HG02678 (cell line): ENCODE measurements around the gene ZDHHC16.
"Not testable (repeated sequence)": the region's sequence is repeated elsewhere in the genome, so short reads cannot be mapped to it uniquely, and the experiment has no call there.

ENCODE experiments used
- ATAC-seq: cut with Tn5 transposase; IDR thresholded peaks from one replicate; pipeline ENCODE4 v1.9.1; 2021; ENCODE audit warnings: mild to moderate bottlenecking, moderate library complexity; ENCODE audit not compliant: unreplicated experiment

The ZDHHC16 gene

DNA sequence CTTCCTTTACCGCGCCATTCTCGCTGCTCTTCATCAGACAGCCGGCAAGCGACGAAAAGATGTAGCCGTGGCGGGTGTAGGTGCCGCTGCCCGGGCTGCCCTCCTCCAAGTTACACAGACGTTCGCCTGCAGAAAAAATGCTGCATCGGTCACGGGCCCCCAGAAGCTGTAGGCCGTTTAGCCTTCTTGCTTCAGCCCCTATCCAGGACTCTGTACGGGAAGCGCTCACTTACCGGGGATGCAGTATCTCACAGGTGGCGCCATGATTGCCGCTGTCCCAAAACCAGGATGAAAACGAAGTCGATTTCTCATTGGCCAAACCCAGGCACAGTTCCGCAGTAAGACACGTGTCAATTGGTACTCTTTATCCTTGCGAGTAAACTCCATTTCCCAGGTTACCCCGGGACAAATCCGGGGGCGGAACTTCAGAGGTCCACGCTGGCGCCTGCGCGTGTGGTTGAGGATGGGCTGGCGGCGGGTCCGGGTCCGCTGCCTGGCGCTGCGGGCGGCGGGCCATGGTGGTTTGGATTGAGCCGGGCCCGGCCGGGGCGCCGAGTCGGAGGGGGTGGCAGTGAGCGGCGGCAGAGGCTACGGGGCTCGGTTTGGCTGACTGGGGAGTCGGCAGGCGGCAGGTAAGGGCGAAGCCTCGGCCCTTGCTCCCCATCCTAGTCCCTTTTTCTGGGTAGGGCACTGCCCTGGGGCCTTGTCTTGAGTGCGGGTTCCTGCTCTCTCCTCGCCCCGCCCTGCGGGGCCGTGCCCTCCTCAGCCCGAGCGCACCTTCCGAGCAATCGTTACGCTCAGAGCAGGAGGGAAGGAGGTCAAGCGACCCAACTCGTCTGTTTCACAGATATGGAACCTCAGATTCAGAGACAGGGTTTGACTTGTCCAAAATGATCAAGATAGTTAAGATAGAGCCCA lies at the start of gene ZDHHC16, which contains the start of gene EXOSC1:
ZDHHC16 (plus strand) TSS at position 454 of the 918 bp plus-strand sequence. CDS start 5,501 bp downstream, outside the sequence.
EXOSC1 (minus strand) TSS at position 285 of the 918 bp plus-strand sequence; CDS start at position 264, 21 bp downstream.
- peak; percentile 95 for ATAC-seq

DNA sequence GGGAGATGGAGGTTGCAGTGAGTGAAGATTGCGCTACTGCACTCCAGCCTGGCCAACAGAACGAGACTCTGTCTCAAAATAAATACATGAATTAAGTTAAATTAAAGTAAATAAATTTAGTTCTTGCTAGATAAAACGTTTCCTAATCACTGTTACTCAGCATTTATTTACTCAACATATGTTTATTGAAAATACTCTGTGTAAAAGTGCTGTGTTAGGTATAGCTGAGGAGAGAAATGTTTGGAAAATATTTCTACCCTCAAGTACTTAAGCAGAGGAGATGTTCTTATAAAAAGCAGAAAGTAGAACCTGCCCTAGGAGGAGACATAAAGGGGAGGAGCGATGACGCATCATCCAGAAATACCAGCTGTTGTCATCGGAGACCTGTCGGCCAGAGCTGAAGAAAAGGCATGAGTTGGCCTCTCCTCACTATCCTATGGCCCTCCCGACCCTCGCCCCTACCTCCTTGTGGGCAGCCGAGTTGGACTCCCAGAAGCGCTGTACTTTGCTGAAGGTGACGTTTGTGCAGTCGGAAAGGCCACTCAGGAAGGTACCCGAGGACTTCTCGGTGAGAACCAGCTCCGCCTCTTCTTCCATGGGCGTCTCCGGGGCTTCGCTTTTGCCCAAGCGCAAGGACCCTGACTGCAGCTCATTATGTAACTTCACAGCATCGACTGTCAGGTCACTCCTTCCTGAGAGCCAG lies 46.0 kb upstream of the ZDHHC16 start:
- ATAC-seq = no peak

DNA sequence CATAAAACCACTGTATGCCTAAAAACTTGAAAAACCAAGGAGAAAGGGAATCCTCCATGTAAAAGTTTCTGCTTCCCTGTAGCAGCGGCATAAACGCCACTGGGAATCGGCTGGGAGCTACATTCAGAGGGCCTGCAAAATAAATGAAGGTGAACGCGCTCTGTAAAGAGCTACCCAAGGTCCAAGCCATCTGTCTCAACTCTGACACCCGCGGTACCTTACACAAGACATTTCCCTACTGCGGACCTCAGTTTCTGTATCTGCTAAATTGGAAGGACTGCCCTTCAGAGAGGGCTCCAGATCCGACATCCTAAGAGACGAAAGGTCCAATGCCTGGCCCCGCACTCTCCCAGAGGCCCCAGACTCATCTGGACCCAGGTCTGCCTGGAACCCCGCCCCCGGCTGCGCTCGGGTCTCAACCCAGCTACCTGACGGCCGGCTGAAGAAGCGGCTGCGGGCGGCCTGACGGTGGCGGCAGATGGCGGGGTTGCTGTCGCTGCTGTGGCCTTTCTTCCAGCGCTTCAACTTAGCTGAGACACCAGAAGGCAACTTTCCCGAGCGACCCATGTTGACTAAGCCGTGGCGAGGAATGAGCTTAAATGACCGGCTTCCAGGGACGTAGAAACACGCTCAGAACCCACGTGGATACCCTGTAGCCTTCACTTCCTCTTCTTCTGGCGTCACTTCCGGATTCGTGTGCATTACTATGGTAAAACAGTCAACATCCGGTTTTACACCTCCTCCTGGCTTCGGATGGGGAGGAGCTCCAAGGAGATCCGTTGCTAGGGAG lies 45.1 kb upstream of the ZDHHC16 start, which contains the start of gene RRP12:
RRP12 (minus strand) TSS at position 676 of the 790 bp plus-strand sequence; CDS start at position 567, 109 bp downstream.
- peak; percentile 99 for ATAC-seq

DNA sequence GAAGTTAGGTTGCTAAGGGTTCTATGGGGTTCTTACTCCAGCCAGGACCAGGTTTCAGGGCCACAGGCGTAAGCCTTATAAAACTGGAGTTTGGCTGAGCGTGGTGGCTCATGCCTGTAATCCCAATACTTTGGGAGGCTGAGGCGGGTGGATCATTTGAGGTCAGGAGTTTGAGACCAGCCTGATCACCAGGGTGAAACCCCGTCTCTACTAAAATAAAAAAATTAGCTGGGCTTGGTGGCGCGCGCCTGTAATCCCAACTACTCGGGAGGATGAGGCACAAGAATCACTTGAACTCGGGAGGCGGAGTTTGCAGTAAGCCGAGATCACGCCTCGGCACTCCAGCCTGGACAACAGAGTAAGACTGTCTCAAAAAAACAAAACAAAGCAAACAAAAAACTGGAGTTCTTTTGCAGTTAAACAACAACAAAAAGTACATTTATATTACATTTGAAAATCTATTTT lies 44.5 kb upstream of the ZDHHC16 start:
- ATAC-seq = no peak

DNA sequence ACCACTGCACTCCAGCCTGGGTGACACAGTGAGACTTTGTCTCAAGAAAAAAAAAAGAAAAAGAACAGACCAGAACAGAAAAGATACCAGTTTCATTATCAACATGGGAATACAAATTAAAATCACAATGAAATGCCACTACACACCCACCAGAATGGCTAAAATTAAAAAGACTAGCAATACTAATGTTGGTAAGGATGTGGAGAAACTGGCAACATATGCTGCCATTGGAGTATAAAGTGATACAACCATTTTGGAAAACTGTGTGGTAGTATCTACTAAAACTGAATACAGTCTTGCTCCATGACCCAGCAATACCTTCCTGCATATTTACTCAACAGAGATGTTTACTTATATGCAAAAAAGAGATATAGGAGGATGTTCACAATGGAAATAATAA lies 41.9 kb upstream of the ZDHHC16 start:
- no peak for ATAC-seq

DNA sequence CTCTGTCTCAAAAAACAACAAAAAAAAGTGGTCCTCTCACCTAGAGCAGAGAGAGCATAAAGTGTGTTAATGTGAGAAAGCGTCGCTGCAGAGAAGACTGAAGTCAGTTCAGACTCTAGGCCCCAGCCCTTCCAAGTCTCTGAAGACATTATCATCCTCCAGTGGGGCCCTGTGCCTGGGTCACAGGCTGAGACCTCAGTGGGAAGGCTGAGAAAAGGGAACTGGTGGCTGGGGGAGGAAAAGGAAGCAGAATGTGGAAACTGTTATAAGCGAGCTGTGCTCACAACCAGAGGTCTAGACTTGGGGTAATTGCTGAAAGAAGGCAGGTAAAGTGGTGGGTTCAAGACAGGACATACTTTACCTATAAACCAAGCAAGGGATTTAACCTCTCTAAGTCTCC lies 39.9 kb upstream of the ZDHHC16 start:
- ATAC-seq = no peak

DNA sequence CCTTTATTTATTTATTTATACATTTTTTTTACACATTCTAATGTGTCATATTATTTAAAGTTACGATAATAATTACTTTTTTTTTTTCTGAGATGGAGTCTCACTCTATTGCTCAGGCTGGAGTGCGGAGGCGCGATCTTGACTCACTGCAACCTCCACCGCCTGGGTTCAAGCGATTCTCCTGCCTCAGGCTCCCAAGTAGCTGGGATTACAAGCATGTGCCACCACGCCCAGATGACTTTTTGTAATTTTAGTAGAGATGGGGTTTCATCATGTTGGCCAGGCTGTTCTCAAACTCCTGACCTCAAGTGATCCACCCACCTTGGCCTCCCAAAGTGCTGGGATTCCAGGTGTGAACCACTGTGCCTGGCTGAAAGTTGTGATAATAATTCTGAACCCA lies 39.5 kb upstream of the ZDHHC16 start:
- ATAC-seq = not testable (repeated sequence)

DNA sequence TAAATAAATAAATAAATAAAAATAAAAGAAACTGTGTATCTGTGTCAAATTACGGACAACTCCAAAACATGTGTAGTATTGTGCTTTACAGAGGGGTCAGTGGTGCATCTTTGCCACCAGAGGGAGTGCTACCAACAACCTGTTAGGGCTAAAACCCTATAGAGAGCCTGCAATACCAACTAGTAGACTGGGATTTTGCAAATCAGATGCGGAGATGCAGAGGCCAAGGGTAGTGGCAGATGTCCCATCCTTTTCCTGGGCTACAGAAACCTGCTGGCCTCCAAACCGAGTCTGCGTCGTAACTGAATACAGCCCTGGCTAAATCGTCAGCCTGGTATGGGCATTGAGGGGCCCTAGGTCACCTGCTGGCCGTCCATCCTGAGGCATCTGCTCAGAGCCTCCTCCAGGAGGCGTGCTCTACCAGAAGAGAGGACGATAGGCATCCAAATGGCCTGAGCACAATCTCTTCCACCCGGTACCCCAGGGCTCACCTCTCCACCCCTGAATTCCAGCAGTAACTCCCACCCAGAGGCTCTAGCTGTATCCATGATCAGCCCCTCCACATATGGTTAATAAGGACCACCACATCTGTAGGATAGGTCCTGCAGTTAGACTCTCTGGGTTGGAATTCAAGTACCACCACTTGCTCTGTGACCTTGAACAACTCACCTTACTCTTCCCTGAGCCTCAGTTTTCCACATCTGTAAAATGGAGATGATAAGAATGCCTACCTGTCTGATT lies 38.6 kb upstream of the ZDHHC16 start:
- peak; percentile 95 for ATAC-seq

DNA sequence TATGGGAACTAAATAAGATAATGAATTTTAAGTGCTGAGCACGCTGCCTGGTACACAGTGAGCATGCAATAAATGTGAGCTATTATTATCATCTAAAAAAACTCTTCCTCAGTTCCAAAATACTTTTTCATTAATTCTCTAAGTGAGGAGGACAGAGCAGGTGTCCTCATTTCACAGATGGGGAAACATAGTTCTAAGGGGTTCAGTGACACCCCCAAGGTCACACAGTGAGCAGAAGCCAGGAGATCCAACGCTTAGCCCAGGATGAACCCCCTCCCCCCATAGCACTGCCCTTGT lies 38.1 kb upstream of the ZDHHC16 start:
- no peak for ATAC-seq

DNA sequence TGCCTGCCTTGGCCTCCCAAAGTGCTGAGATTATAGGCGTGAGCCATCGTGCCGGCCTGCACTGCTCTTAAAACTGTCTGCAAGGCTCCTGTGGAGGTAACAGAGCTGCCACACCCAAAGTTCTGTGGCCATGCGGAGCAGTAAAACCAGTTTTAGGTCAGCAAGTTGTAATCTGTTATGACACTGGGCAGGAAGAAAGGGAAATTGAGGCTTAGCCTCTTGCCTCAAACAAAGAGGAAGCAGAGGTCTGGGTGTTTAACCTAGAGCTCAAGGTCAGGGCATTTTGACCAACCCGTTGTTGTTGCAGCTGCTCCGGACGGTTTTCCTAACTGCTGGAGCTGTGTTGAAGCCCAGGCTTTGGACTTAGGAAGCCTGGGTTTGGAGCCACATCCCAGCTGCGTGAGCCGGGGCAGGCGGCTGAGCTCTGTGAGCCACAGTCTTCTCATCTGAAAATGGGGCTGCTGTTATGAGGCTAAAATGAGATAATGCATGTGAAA lies 37.4 kb upstream of the ZDHHC16 start:
- no peak for ATAC-seq

DNA sequence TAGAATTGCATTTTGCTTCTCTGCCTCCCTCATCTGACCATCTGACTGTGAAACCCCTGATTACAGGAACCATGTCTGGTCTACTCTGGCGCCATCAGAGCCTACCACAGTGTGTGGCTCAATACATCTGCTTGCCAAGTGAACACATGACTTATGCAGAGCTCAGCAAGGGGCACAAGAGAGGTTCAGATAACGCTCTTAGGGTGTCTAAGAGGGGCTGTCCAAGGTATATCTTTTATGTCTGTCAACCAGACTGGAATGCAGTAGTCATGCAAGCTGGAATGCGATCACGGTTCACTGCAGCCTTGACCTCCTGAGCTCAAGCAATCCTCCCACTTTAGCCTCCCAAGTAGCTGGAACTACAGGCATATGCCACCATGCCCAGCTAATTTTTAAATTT lies 34.6 kb upstream of the ZDHHC16 start:
- no peak for ATAC-seq

DNA sequence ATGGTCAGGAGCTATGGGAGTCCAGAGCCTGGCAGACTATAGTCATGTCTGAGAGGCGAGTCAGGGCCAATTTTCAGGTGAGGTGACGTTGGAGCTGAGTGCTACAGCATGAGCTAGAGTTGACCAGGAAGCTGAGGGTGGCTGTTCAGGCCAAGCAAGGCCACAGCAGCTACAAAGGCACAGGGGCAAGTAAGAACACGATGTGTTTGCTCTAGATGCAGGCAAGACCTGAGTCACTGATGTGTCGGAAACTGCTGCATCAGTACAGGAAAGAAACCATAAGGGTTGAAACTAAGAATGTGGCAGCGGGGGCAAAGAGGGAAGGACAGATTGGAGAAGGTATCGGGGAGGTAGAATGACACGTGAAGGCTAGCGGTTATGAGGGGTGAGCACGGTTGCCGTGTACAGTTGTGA lies 33.1 kb upstream of the ZDHHC16 start:
- no peak for ATAC-seq

DNA sequence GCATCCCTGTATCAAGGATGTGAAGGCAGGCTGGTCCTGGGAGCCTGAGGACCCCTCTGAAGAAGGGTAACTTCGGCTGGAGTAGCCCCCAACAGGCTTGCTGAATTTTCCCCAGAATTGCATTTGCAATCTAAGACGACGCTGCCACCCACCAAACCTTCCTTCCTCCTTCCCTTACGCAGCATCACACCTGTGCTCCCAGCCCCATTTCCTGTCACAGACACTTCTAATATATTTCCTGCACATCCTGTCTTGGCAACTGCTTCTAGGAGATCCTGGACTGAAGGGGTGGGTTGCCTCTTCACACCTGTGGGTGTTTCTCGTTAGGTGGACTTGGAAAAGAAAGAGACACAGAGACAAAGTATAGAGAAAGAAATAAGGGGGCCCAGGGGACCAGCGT lies 29.4 kb upstream of the ZDHHC16 start:
- no peak for ATAC-seq

DNA sequence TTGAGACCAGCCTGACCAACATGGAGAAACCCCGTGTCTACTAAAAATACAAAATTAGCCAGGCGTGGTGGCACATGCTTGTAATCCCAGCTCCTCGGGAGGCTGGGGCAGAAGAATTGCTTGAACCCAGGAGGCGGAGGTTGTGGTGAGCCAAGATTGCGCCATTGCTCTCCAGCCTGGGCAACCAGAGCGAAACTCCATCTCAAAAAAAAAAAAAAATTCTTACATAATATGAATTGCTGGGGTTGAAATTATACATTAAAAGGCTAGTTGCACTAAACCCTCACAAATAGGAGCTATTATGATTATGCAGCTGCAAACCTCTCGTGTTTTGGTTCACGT lies 22.2 kb upstream of the ZDHHC16 start:
- not testable (repeated sequence) for ATAC-seq

DNA sequence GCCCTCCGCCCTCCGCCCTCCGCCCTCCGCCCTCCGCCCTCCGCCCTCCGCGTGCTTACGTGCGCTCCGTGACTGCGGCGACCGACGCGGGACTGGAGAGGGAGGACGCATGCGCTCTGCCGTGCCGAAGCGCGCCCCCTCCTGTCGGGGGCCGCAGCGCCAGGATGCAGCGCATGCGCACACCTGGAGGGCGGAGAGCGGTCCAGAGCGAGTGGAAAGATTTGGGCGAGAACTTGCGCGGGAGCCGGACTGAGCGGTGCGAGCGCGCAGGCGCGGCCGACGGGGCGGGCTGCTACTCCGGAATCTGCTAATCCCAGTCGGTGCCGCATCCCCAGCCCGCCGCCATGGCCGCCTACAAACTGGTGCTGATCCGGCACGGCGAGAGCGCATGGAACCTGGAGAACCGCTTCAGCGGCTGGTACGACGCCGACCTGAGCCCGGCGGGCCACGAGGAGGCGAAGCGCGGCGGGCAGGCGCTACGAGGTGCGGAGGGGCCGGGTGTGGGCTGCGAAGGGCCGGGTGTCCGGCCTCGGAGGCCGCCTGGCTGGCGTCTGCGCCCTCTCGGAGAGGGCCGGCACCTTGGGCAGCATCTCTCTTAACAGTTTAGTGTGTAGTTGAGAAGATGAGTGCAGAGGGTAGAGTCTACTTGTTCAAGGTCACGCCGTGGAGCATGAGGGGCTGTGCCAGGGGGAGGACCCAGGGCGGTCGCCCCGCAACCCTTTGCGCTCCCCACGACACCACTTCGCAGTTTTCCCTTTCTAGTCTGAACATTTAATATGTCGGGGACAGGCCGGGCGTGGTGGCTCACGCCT lies 19.8 kb upstream of the ZDHHC16 start, which contains the start of gene PGAM1:
PGAM1 (plus strand) TSS at position 228 of the 812 bp plus-strand sequence; CDS start at position 345, 117 bp downstream.
- peak; percentile 88 for ATAC-seq

DNA sequence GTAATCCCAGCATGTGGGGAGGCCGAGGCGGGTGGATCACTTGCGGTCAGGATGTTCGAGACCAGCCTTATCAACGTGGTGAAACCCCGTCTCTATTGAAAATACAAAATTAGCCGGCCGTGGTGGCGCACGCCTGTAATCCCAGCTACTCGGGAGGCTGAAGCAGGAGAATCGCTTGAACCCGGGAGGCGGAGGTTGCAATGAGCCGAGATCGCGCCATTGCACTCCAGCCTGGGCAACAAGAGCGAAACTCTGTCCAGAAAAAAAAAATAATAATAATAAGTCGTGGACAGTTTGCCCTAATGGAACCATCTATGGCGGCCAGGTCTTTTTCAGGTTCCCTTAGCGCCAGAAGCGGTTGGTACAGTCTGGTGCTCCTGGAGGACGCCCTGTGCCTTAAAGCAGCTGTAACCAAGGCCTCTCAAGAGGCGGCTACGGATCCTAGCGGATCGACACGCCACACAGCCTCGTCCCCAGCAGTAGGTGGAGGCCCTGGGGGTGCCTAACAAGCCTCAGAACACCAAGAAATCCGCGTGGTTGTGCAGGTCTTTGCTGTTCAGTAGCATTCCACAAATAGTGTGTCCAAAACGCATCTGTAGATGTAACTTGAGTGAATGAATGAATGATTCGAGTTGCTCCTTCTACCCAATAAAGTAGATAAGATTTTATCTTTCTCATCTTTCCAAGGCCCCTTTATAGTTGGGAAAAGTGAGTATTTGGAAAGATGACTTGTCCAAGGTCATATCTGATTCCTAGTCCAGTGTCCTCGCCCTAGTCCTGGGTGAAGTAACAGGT lies 19.0 kb upstream of the ZDHHC16 start:
- ATAC-seq = no peak

DNA sequence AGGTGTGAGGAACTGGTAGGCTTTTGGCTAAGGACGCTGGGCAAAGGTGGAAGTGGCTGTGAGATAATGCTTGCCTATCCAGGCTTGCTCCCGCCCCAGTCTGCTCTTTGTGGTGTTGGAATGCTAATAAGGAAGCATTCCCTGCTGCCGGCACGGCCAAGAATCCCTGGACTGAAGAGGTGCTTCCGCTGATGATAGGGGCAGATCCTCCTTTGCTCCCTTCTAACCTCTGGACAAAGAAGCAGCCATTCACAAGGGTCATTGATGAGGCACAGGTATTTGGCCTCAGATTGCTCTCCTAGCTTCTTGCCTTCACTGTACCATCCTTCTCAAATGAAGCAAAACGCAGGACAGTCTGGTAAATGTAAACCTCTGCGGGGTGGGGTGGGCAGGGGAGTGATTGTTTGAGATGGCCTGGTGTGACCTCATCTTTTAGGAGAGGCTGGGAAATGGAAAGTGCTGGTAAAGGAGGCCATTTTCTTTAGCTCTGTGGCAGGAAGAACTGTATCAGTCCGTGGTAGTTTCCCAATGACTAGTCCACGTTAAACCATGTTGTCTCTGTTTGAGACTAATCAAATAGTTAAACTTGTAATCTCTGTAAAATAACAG lies 18.3 kb upstream of the ZDHHC16 start:
- ATAC-seq = no peak

DNA sequence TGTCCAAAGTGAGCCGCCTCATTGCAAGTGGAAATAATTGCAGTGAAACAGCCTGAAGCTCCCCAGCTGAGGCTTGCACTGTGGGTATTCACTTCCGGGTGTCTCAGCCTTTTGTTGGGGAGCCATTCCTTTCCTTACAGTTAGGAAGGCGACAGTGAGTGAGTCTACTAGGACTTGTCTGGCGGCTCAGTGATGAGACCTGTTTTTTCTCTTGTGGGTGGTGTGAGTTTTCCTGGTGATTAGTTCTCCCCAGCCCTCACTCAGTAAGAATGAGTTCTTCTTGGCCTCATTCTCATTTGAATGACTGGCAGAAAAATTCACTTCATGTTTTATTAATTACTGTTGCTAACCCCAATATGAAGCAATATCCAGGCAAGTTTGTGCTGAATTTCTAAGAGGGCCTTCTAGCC lies 17.4 kb upstream of the ZDHHC16 start:
- no peak for ATAC-seq
